Mesendoderm (in vitro differentiated cells): Measurements from ENCODE around the gene NFE2L3.

Source experiments
- DNase-seq: peaks from one replicate; pipeline ENCODE4 v3.0.0; 2013
- H2AK5ac ChIP-seq: 2 replicates; pipeline ENCODE4 v1.6.1; 2013; ENCODE audit warnings: low read length, inconsistent platforms
- H2BK120ac ChIP-seq: 2 replicates; pipeline ENCODE4 v1.6.1; 2013; ENCODE audit warnings: low read depth, mild to moderate bottlenecking, low read length, moderate library complexity, mixed read lengths
- H2BK15ac ChIP-seq: replicated peaks from 2 replicates; pipeline ENCODE4 v1.6.1; 2013; ENCODE audit warnings: low read depth, mild to moderate bottlenecking, moderate library complexity
- H2BK5ac ChIP-seq: 2 replicates; pipeline ENCODE4 v1.6.1; 2013; ENCODE audit warnings: low read length, inconsistent platforms
- H3K18ac ChIP-seq: 2 replicates; pipeline ENCODE4 v1.6.1; 2013; ENCODE audit warnings: mild to moderate bottlenecking, low read length, mixed read lengths
- H3K23ac ChIP-seq: one replicate; pipeline ENCODE4 v1.6.1; 2013; ENCODE audit warnings: low read length
- H3K27ac ChIP-seq: 2 replicates; pipeline ENCODE4 v1.5.1; 2013; ENCODE audit warnings: low read depth, mild to moderate bottlenecking, inconsistent platforms, low read length, moderate library complexity
- H3K27me3 ChIP-seq: 2 replicates; pipeline ENCODE4 v1.6.1; 2013; ENCODE audit warnings: low read length, control low read depth, mild to moderate bottlenecking, inconsistent platforms; ENCODE audit not compliant: insufficient read depth, poor library complexity
- H3K36me3 ChIP-seq: 2 replicates; pipeline ENCODE4 v1.6.1; 2013; ENCODE audit warnings: low read length, inconsistent platforms; ENCODE audit not compliant: control insufficient read depth, insufficient read depth
- H3K4ac ChIP-seq: one replicate; pipeline ENCODE4 v1.6.1; 2013; ENCODE audit warnings: low read depth, mild to moderate bottlenecking, low read length, moderate library complexity
- H3K4me1 ChIP-seq: 2 replicates; pipeline ENCODE4 v1.6.1; 2013; ENCODE audit warnings: low read depth, low read length, inconsistent platforms; ENCODE audit not compliant: control insufficient read depth
- H3K4me2 ChIP-seq: 2 replicates; pipeline ENCODE4 v1.6.1; 2013; ENCODE audit warnings: low read length
- H3K4me3 ChIP-seq: 2 replicates; pipeline ENCODE4 v1.5.1; 2013; ENCODE audit warnings: mild to moderate bottlenecking, low read length
- H3K56ac ChIP-seq: one replicate; pipeline ENCODE4 v1.6.1; 2013; ENCODE audit warnings: low read length
- H3K79me1 ChIP-seq: 2 replicates; pipeline ENCODE4 v1.6.1; 2013; ENCODE audit warnings: low read length, inconsistent platforms
- H3K79me2 ChIP-seq: 2 replicates; pipeline ENCODE4 v1.6.1; 2013; ENCODE audit warnings: mild to moderate bottlenecking, low read length; ENCODE audit not compliant: control insufficient read depth, insufficient read depth
- H3K9ac ChIP-seq: 2 replicates; pipeline ENCODE4 v1.6.1; 2013; ENCODE audit warnings: low read length, inconsistent platforms
- H4K5ac ChIP-seq: one replicate; pipeline ENCODE4 v1.6.1; 2013; ENCODE audit warnings: low read length
- H4K8ac ChIP-seq: one replicate; pipeline ENCODE4 v1.6.1; 2013; ENCODE audit warnings: low read depth, mild to moderate bottlenecking, control low read depth, low read length, moderate library complexity
- WGBS: extraction: QIAGEN DNeasy Blood & Tissue Kit; methylation state at CpG from one replicate; pipeline ENCODE4 v1.1.7; 2013; ENCODE audit warnings: low lambda C conversion rate, missing lambda C conversion rate; ENCODE audit not compliant: insufficient coverage; ENCODE audit errors: extremely low coverage; 5-methylcytosine and 5-hydroxymethylcytosine counted together

The NFE2L3 gene

GRCh38 chr7:26195182-26195581 is 43.2 kb downstream of the NFE2L3 start:
- peak overlapping the region; percentile 21 for H3K9ac ChIP-seq
- peaks cover 27% of the 10 kb centered on the region for H3K36me3 ChIP-seq
- no peak overlapping the region for H4K5ac ChIP-seq
- H3K79me2 ChIP-seq = peaks cover 79% of the 10 kb centered on the region
- no peak overlapping the region for H3K18ac ChIP-seq
- H2BK120ac ChIP-seq = no peak overlapping the region
- no peak overlapping the region for H3K27ac ChIP-seq
- no peak overlapping the region for H3K4me2 ChIP-seq
- WGBS = no CpG with 5 or more reads among the region's 5 CpGs
- no peak overlapping the region for H3K4me3 ChIP-seq
- no peak overlapping the region for H2BK5ac ChIP-seq
- H3K4ac ChIP-seq = no peak overlapping the region
- H3K79me1 ChIP-seq = no peaks in the 10 kb centered on the region
- peaks cover 2% of the 10 kb centered on the region for H3K4me1 ChIP-seq
- no peak overlapping the region for H4K8ac ChIP-seq
- H2BK15ac ChIP-seq = no peak overlapping the region
- no peak for DNase-seq
- H3K27me3 ChIP-seq = no peaks in the 10 kb centered on the region
- no peak overlapping the region for H2AK5ac ChIP-seq
- no peak overlapping the region for H3K56ac ChIP-seq
- no peak overlapping the region for H3K23ac ChIP-seq

- H2BK15ac ChIP-seq = no peak overlapping the region
- no peaks in the 10 kb centered on the region for H3K79me1 ChIP-seq
- no peak overlapping the region for H4K5ac ChIP-seq
- H3K23ac ChIP-seq = no peak overlapping the region
- no peak overlapping the region for H3K27ac ChIP-seq
- H3K4me3 ChIP-seq = no peak overlapping the region
- H2AK5ac ChIP-seq = no peak overlapping the region
- peaks cover 76% of the 10 kb centered on the region for H3K79me2 ChIP-seq
- H3K4me1 ChIP-seq = peaks cover 2% of the 10 kb centered on the region
- no peaks in the 10 kb centered on the region for H3K27me3 ChIP-seq
- H2BK5ac ChIP-seq = no peak overlapping the region
- no peak overlapping the region for H2BK120ac ChIP-seq
- H3K36me3 ChIP-seq = peaks cover 22% of the 10 kb centered on the region
- no CpG with 5 or more reads among the region's 10 CpGs for WGBS
- H3K56ac ChIP-seq = no peak overlapping the region
- peak overlapping the region; percentile 5 for H3K4me2 ChIP-seq
- H4K8ac ChIP-seq = no peak overlapping the region
- no peak overlapping the region for H3K18ac ChIP-seq
- DNase-seq = no peak
- H3K9ac ChIP-seq = peak overlapping the region; percentile 45
- H3K4ac ChIP-seq = no peak overlapping the region
Measured at GRCh38 chr7:26195867-26196657, 44.1 kb downstream of the NFE2L3 start.

DNA sequence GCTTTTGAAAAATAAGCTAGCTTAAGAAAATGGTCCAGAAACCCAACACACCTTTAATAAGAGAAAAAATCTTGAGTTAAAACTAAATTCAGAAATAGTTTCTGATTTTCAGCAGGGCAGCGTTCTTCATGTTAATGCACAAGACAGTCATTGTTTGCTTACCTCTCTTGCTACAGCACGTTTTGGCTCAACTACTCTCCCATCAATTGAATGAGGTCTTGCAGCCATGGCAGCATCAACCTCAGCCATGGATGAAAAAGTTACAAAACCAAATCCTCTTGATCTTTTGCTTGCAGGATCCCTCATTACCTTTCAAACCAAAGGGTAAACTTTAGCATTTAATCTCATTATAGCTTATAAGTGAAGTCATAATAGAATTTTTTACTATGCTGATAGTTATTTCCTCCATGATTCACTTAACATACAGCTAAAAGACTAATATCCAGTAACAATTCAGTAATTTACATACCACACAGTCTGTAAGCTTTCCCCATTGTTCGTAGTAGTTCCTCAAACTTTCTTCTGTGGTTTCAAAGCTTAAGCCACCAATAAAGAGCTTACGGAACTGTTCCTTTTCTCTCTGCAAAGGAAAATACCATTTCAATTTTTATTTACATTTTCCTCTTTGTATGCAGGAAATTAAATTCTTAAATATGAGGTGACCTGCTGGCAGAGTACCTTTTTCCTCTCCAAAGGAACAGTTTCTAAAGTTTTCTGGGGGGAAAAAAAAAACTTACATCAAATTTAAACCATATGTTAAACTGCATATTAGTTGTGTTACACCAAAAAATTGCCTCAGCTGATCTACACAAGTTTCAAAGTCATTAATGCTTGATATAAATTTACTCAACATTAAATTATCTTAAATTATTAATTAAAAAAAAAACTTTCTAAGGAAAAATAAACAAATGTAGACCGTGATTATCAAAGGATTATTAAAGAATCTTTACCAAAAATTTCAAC is 45.4 kb downstream of the NFE2L3 start:
- Histone ChIP-seq H3K9ac (peak overlapping the region; percentile 70), H3K79me2 (peaks cover 81% of the 10 kb centered on the region), H3K27me3 (no peaks in the 10 kb centered on the region), H3K27ac (no peak overlapping the region), H3K18ac (no peak overlapping the region), H3K4me2 (peak overlapping the region; percentile 55), H3K56ac (peak overlapping the region; percentile 80), H4K8ac (no peak overlapping the region), H2BK5ac (no peak overlapping the region), H2AK5ac (no peak overlapping the region), H3K4me3 (peak overlapping the region; percentile 41), H2BK15ac (no peak overlapping the region), H3K4ac (no peak overlapping the region), H3K4me1 (peaks cover 2% of the 10 kb centered on the region), H3K79me1 (no peaks in the 10 kb centered on the region), H3K23ac (no peak overlapping the region), H2BK120ac (no peak overlapping the region), H3K36me3 (peaks cover 20% of the 10 kb centered on the region), H4K5ac (no peak overlapping the region)
- DNase-seq = no peak
- 100% methylated on average over 1 of the region's 5 CpGs for WGBS

DNA sequence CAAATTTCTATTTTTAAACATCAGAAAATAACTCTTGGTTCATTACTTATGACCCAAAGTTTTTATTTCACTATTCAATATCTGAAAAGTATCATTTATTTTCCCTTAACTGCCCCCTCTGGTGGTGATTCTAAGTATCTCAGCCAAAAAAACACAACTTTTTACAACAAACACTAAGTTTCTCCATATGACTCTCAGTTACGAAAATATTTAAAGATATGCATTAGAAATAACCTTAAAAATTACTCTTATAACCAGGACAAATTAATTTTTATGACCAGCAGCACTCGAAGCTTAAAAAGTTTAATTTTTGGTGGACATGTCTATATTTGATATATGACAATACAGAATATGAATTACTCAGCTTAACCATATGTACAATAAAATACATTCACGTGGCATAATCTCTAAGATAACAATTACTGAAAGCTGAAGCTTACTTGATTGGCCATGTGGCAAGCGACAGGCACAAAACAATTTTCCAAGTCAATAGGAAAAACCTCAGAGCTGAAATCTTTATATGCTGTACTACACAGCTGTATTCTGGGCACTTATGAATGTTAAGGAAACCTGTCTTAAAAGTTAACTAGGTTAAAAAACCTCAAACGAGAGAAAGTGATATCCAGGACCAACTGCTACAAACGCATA is 46.3 kb downstream of the NFE2L3 start:
- Histone ChIP-seq H2BK5ac (no peak overlapping the region), H3K27me3 (no peaks in the 10 kb centered on the region), H3K4me3 (peak overlapping the region; percentile 97), H3K36me3 (peaks cover 18% of the 10 kb centered on the region), H2BK120ac (no peak overlapping the region), H2AK5ac (no peak overlapping the region), H4K8ac (no peak overlapping the region), H3K79me1 (no peaks in the 10 kb centered on the region), H3K27ac (no peak overlapping the region), H3K18ac (no peak overlapping the region), H4K5ac (no peak overlapping the region), H3K4me1 (peaks cover 2% of the 10 kb centered on the region), H3K4me2 (peak overlapping the region; percentile 54), H3K79me2 (peaks cover 81% of the 10 kb centered on the region), H3K23ac (no peak overlapping the region), H3K56ac (peak overlapping the region; percentile 82), H2BK15ac (no peak overlapping the region), H3K9ac (peak overlapping the region; percentile 94), H3K4ac (no peak overlapping the region)
- WGBS = no CpG with 5 or more reads among the region's 6 CpGs
- DNase-seq = no peak

GRCh38 chr7:26198781-26199169 is 46.8 kb downstream of the NFE2L3 start:
- Histone ChIP-seq H2BK15ac (no peak overlapping the region), H3K4me3 (peak overlapping the region; percentile 97), H3K27me3 (no peaks in the 10 kb centered on the region), H2BK120ac (no peak overlapping the region), H3K9ac (peak overlapping the region; percentile 94), H3K79me1 (no peaks in the 10 kb centered on the region), H2AK5ac (no peak overlapping the region), H3K4me1 (peaks cover 2% of the 10 kb centered on the region), H4K8ac (no peak overlapping the region), H4K5ac (no peak overlapping the region), H3K4me2 (peak overlapping the region; percentile 54), H3K27ac (no peak overlapping the region), H3K23ac (no peak overlapping the region), H3K18ac (no peak overlapping the region), H2BK5ac (no peak overlapping the region), H3K79me2 (peaks cover 79% of the 10 kb centered on the region), H3K4ac (no peak overlapping the region), H3K56ac (peak overlapping the region; percentile 82), H3K36me3 (peaks cover 16% of the 10 kb centered on the region)
- no CpG with 5 or more reads among the region's 7 CpGs for WGBS
- no peak for DNase-seq
